Vein endothelial cell (primary cell): ENCODE measurements around the gene NFAT5. TPM values are rescaled to one million over a fixed set of nuclear protein-coding genes. Genes with fewer than 3 reads are reported as not detected.

Experiments used
- small RNA-seq: library from RNA; depleted of rRNA; stranded (forward); fragments of <200 nt; gene quantifications from one replicate; pipeline ENCODE3, GENCODE V24; 2012
- total RNA-seq: library from RNA; depleted of rRNA; stranded (reverse); fragments of >200 nt; gene quantifications from 2 replicates; pipeline ENCODE4 v1.2.3, GENCODE V29; 2012

NFAT5 gene, protein sequence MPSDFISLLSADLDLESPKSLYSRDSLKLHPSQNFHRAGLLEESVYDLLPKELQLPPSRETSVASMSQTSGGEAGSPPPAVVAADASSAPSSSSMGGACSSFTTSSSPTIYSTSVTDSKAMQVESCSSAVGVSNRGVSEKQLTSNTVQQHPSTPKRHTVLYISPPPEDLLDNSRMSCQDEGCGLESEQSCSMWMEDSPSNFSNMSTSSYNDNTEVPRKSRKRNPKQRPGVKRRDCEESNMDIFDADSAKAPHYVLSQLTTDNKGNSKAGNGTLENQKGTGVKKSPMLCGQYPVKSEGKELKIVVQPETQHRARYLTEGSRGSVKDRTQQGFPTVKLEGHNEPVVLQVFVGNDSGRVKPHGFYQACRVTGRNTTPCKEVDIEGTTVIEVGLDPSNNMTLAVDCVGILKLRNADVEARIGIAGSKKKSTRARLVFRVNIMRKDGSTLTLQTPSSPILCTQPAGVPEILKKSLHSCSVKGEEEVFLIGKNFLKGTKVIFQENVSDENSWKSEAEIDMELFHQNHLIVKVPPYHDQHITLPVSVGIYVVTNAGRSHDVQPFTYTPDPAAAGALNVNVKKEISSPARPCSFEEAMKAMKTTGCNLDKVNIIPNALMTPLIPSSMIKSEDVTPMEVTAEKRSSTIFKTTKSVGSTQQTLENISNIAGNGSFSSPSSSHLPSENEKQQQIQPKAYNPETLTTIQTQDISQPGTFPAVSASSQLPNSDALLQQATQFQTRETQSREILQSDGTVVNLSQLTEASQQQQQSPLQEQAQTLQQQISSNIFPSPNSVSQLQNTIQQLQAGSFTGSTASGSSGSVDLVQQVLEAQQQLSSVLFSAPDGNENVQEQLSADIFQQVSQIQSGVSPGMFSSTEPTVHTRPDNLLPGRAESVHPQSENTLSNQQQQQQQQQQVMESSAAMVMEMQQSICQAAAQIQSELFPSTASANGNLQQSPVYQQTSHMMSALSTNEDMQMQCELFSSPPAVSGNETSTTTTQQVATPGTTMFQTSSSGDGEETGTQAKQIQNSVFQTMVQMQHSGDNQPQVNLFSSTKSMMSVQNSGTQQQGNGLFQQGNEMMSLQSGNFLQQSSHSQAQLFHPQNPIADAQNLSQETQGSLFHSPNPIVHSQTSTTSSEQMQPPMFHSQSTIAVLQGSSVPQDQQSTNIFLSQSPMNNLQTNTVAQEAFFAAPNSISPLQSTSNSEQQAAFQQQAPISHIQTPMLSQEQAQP (N-terminal part only)
- 45.1 and 45.9 TPM in 2 replicates for total RNA-seq

GRCh38 chr16:69565671-69566239 is at the start of gene NFAT5:
Gene NFAT5, plus strand, starts transcription at chr16:69565966. Its CDS starts 336 bp downstream, at chr16:69566302.

DNA sequence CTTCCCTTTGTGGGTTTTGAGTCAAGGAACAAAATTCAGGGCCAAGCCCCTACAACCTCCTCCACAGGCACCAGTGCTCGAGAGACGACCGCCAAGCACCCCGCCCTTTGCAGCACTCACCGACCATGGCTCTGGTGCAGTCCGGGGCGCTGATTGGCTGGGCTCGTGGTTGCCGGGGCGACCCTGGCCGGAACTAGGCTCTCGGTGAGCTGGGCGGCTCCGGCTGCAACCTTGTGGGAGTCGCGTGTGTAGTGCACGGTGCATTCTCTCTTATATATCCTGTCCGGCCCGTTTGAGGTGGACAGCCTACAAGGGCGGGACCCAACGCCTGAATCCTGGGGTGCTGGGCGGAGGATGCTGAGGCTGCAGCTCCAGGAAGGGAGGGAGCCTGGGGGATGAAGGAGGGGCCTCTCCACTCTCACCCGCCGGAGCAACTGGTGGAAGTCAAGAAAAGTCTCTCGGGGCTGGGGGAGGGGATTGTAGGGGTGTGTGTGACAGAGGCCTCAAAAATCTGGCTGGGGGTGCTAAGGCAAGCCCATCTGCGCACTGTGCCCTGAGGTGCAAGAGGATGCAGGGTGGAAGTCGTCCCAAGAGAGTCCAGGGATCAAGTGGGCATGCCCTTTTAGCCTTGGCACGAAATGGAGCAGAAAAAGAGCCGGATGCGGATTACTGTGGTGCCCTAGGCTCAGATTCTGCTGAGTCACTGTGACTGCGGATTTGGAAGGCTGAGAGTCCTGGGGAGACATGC is 160.7 kb downstream of the NFAT5 start, which contains the start of gene NQO1:
TSS of gene NQO1 (minus strand) at position 248 of the 748 bp plus-strand sequence. CDS start at position 127, 121 bp downstream.

Small RNAs within 50 kb of the gene (small RNA-seq; reads per million reads assigned to genes)
- not detected for gene MIR1538

Other genes starting within 250 kb of the NFAT5 start
- gene PDF, start 235.4 kb upstream of the NFAT5 start, total RNA-seq = 9.6 and 12.4 TPM in 2 replicates
- gene COG8, start 226.4 kb upstream of the NFAT5 start, total RNA-seq = 36.1 and 36.9 TPM in 2 replicates
- gene NIP7, start 226.2 kb upstream of the NFAT5 start, total RNA-seq = 28.7 and 36.7 TPM in 2 replicates
- gene TMED6, start 214.2 kb upstream of the NFAT5 start, total RNA-seq = 0.19 TPM in 1 of 2 replicates, not detected in the other
- gene TERF2, start 180.0 kb upstream of the NFAT5 start, total RNA-seq = 15.4 and 18.7 TPM in 2 replicates
- 108 and 124 TPM in 2 replicates for gene CYB5B, start 141.3 kb upstream of the NFAT5 start, total RNA-seq
- 250 and 456 TPM in 2 replicates for gene NQO1, start 160.6 kb downstream of the NFAT5 start, total RNA-seq
- gene NOB1, start 189.0 kb downstream of the NFAT5 start, total RNA-seq = 40.6 and 43.1 TPM in 2 replicates
- 36.5 and 37.2 TPM in 2 replicates for gene WWP2, start 196.4 kb downstream of the NFAT5 start, total RNA-seq